BJ (cell line): Measurements from ENCODE around the gene RAI1. TPM values are rescaled to one million over a fixed set of nuclear protein-coding genes. Genes with fewer than 3 reads are reported as not detected.

Experiments
- CTCF ChIA-PET: fragments of 350-600 bp; formaldehyde crosslinking; extraction: SDS; loops from one replicate; lab custom pipeline; 2021; ENCODE audit warnings: antibody characterized with exemption, inconsistent platforms; lab: Yijun Ruan, JAX
- POLR2A ChIA-PET: fragments of 300-600 bp; sonication (Branson Sonifier 250); formaldehyde crosslinking; extraction: SDS; loops from one replicate; lab custom pipeline; 2021; ENCODE audit warnings: antibody characterized with exemption; lab: Charles Lee
- DNase-seq: peaks from one replicate; pipeline ENCODE4 v3.0.0-alpha.2; 2011; ENCODE audit warnings: low read depth
- H3K27me3 ChIP-seq: 2 replicates; pipeline ENCODE4 v1.6.0; 2011; ENCODE audit warnings: low read length; ENCODE audit not compliant: control insufficient read depth, insufficient read depth
- H3K36me3 ChIP-seq: 2 replicates; pipeline ENCODE4 v1.5.1; 2011; ENCODE audit warnings: low read length; ENCODE audit not compliant: control insufficient read depth, insufficient read depth
- H3K4me3 ChIP-seq: 2 replicates; pipeline ENCODE4 v1.5.1; 2011; ENCODE audit warnings: low read depth, mild to moderate bottlenecking, control low read depth, low read length
- CTCF ChIP-seq: IDR thresholded peaks from 2 replicates; pipeline ENCODE4 v1.5.1; 2011; ENCODE audit warnings: low read depth, mild to moderate bottlenecking, control low read depth, inconsistent platforms, low read length, moderate library complexity; ENCODE audit not compliant: insufficient read depth
- polyA plus RNA-seq: library from polyadenylated mRNA; depleted of rRNA; stranded (reverse); fragments of >200 nt; gene quantifications from 2 replicates; pipeline ENCODE4 v1.2.3, GENCODE V29; 2011

Gene RAI1
- polyA plus RNA-seq, 1 experiment, result 2.4 TPM

GRCh38 chr17:17813055-17813724 lies 131.9 kb downstream of the RAI1 start:
- H3K36me3 ChIP-seq, result peaks cover 37% of the 10 kb centered on the region
- no peaks in the 10 kb centered on the region for H3K27me3 ChIP-seq
- DNase-seq, result no peak
- H3K4me3 ChIP-seq, result no peak overlapping the region
- ChIA-PET POLR2A (no interaction called here), CTCF (interaction anchor here (0.5 to 6.9 kb wide), 18 partner anchors 7 to 221 kb away, joined by 3 to 78 read pairs (median 6); partner anchors contain the start of gene SREBF1)
- TF ChIP-seq CTCF, result no peak

- CTCF ChIA-PET, result interaction anchor here (0.5 to 6.9 kb wide), 6 partner anchors 21 to 106 kb away, joined by 3 to 78 read pairs (median 10); partner anchors contain the start of gene SREBF1
- DNase-seq, result no peak
- Histone ChIP-seq H3K27me3 (no peaks in the 10 kb centered on the region), H3K4me3 (no peak overlapping the region), H3K36me3 (peaks cover 40% of the 10 kb centered on the region)
- POLR2A ChIA-PET, result no interaction called here
- no peak for TF ChIP-seq CTCF
These were observed 132.5 kb downstream of the RAI1 start for GRCh38 chr17:17813725-17814095.

GRCh38 chr17:17814162-17815061 lies 133.2 kb downstream of the RAI1 start:
- DNase-seq, result no peak
- no peak overlapping the region for H3K4me3 ChIP-seq
- POLR2A ChIA-PET, result no interaction called here
- no peaks in the 10 kb centered on the region for H3K27me3 ChIP-seq
- CTCF ChIA-PET, result interaction anchor here (0.8 to 6.9 kb wide), 5 partner anchors 8 to 134 kb away, joined by 3 to 78 read pairs (median 10); no protein-coding TSS in a partner anchor
- no peak for TF ChIP-seq CTCF
- H3K36me3 ChIP-seq, result peaks cover 47% of the 10 kb centered on the region

GRCh38 chr17:17815062-17815406 lies 133.8 kb downstream of the RAI1 start:
- H3K27me3 ChIP-seq, result no peaks in the 10 kb centered on the region
- TF ChIP-seq CTCF, result no peak
- peaks cover 49% of the 10 kb centered on the region for H3K36me3 ChIP-seq
- CTCF ChIA-PET, result interaction anchor here (0.8 to 6.9 kb wide), 5 partner anchors 8 to 135 kb away, joined by 3 to 78 read pairs (median 10); no protein-coding TSS in a partner anchor
- H3K4me3 ChIP-seq, result no peak overlapping the region
- POLR2A ChIA-PET, result no interaction called here
- no peak for DNase-seq

GRCh38 chr17:17815436-17816200 lies 134.4 kb downstream of the RAI1 start:
- no peak overlapping the region for H3K4me3 ChIP-seq
- peaks cover 53% of the 10 kb centered on the region for H3K36me3 ChIP-seq
- TF ChIP-seq CTCF, result no peak
- ChIA-PET CTCF (interaction anchor here (0.8 to 6.9 kb wide), 5 partner anchors 9 to 135 kb away, joined by 3 to 78 read pairs (median 10); no protein-coding TSS in a partner anchor), POLR2A (no interaction called here)
- no peaks in the 10 kb centered on the region for H3K27me3 ChIP-seq
- DNase-seq, result no peak
